ENCODE results near the gene TMEM207.
"Not testable (repeated sequence)": the region's sequence is repeated elsewhere in the genome, so short reads cannot be mapped to it uniquely, and the experiment has no call there.

Gene TMEM207

DNA sequence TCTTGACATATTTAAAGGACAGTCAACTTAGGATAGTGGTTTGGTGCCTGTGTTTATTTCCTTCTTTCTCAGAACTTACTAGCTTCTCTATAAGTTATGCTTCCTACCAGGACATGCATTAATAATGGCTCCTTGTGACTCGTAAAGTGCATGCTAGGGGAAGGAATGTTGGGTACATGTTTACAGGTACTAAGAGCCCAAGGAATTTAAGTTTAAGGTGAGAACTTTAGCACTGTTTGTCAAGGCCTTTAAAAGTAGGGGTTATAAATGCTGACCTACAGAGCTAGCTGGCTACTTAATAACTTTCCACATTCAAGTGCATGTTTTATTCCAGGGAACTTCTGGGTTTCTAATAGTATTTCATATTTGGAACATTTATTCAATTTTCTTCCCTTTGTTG is at the start of gene TMEM207:
TSS of gene TMEM207 (minus strand) at position 101 of the 400 bp plus-strand sequence. CDS start at position 9, 92 bp downstream.
- DNase-seq (ENCODE audit: low read depth), result no peak

DNA sequence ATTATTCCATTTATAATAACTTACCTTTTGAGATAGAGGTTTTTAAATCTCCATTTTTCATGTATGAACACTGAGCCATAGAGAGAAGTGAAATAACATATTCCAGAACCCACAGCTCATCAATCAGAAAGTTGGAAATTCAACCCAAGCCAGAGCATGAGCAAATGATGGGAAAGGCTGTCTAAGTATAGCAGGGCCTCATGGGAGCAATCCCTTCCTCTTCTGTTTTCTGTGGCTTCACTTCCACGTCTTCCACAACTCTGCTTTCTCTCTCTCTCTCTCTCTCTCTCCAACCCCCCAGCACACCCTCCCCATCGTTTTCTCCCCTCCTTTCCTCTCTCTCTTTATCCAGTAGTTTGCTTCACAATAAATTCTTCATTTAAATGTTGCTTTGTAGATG is 49.4 kb upstream of the TMEM207 start:
- no peak for DNase-seq (ENCODE audit: low read depth)

DNA sequence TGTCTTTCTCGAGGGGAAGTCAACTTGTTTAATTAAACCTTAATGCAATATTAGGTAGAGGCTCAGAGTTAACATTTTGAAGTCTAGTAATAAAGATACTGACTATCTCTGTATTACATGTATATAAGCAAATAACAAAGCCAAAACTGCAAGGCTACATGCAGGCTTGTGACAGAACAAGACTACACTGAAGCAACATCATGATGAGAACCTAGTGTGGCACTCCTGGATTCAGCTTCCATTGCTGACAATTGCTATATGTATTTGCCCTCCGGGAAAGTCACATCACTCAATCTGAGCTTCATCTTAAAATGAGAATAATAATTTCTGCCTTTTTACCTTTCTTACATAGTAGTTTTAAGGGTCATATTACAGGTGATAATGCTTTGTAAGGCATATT is 48.6 kb upstream of the TMEM207 start:
- no peak for DNase-seq (ENCODE audit: low read depth)

DNA sequence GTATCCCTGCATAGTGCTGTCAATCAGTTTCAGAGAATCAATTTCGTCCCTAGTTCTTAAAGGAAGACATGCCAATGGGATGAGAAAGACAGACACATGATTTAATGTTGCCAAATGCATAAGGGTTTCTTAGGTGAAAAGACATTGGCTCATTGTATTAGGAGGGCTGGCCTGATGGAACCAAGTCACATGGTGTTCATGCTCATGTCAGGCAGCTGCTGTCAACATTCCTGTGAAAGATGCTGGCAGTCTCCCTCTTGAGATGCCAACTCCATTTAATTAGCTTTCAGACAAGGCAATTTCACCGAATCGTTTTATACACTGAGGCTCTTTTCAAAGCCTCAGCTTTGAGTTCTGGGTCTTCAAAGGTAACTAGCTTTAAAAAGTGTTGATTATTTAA is 48.1 kb upstream of the TMEM207 start:
- DNase-seq (ENCODE audit: low read depth), result no peak

DNA sequence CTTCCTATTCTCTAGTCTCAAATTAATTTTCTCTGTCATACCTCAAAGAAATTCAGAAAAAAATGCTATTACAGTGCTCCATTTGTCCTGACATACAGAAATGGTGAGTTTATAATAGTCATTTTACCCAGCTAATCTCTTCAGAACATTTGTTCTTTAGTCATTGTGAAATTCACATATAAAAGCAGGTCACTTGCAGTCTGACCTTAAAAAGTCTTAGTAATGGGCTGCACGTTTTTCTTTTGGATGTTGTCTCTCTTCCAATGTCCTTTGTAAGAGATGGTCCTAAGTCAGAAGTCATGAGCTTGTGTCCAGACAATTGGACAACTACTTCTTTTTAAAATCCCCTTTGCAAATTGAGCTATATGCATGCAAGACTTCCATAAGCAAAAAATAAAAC is 47.2 kb upstream of the TMEM207 start:
- DNase-seq (ENCODE audit: low read depth), result no peak

DNA sequence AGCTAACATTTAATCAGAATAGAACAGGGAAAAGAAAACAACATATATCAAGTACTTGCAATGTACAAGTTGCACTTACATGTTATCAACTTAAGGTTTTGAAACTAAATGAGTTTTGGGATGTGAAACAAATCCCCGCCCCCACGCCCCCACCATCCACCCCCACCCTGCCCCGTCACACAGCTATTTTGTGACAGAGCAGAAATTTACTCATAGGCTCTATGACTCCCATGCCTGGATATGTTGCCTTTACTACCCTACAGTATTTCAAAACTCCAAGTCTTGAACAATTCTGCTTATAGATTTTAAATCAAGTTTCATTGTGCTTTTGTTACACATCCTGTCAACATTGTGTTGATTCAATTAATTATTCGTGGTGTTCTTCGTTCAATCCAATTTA is 46.1 kb upstream of the TMEM207 start:
- DNase-seq (ENCODE audit: low read depth), result no peak

DNA sequence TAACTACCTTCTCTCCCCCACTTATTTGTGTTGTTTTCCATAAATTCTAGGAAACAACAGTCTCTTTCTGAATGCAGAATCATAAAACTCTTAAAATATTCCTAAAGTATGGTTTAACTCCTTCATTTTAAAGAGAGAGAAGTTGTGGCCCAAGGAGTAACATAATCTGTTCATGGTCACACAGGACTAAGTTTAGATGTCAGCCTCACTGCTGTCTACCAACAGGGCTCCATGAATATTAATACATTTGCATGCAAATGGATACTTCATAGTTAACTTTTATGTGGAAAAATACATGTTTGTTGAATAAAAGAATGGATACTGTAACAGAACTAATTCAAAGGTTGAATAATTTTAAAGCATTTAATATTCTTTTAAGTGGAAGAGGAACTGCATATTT is 45.7 kb upstream of the TMEM207 start:
- DNase-seq (ENCODE audit: low read depth), result no peak

DNA sequence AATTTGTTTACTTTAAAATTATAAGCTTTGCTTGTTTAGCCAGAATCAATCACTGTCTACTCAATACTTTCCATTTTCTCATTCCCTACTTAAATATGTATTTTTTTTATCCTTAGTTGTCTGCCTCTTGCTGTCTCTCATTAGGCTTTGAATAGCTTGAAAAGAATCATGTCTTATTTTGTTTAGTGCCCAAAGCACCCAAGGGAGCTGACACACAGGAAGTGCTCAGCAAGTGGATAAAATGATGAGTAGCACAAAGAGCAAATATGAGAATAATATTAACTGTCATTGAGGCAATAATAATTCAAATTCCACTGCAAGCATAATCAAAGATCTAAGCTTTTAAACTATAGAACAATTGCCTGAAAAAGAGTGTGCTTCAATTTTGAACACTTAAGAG is 45.2 kb upstream of the TMEM207 start:
- no peak for DNase-seq (ENCODE audit: low read depth)

DNA sequence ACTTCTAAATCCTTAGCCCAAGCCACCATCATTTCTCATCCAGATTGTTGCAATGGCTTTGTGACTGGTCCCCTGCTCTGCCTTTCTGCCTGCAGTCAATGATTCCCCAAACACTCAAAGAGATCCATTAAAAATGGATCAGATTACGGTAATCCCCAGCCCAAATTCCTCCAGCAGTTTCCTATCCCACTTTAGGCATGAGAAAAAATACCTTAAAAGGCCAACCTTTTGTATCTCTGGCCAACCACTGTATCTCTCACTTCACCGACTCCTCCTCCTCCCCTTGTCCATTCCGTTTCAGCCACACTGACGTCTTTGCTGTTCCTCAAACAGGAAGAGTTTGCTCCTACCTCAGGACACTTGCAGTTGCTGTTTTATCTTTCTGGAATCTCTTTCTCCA is 43.3 kb upstream of the TMEM207 start:
- no peak for DNase-seq (ENCODE audit: low read depth)

DNA sequence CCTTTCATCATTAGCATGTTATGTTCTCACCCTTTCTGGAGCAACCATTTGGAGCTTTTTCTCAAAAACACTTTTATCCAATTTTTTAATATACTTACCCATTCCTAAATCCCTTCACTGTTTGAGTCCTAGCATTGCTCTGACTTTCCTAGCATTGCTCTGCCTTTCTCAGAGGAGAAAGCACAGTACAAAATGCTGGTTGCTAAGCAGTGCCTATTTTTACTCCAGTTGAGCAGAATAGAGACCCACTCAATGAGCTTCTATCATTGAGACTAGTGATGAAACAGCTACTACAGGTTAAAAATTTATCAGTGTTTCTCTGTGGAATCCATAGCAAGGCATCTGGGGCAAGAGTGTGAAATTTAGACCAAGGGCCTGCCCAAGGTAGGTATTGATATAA is 42.4 kb upstream of the TMEM207 start:
- no peak for DNase-seq (ENCODE audit: low read depth)

DNA sequence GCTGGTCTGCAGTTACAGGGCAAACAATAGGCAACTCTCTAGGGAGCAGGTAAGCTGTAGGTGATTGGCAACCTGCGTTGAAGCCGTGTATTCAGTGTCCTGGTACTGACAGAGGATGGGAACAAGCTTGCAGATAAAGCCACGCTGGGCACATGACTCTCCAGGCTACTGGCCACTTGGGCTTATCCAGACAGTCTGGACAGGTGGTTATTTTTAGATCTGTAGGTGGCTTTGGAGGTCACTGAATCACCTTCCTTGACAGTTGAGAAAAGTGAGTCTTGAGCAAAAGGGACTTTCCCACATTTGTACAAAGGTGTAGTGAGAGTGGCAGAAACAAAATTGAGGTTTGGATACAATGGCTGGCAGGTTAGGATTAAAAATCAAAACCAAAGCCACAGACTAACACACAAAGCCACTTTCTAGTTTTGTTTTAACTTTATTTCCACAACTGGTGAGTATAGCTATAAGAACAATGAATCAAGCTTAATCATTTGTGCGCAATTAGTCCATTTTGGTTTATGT is 41.9 kb upstream of the TMEM207 start:
- no peak for DNase-seq (ENCODE audit: low read depth)

DNA sequence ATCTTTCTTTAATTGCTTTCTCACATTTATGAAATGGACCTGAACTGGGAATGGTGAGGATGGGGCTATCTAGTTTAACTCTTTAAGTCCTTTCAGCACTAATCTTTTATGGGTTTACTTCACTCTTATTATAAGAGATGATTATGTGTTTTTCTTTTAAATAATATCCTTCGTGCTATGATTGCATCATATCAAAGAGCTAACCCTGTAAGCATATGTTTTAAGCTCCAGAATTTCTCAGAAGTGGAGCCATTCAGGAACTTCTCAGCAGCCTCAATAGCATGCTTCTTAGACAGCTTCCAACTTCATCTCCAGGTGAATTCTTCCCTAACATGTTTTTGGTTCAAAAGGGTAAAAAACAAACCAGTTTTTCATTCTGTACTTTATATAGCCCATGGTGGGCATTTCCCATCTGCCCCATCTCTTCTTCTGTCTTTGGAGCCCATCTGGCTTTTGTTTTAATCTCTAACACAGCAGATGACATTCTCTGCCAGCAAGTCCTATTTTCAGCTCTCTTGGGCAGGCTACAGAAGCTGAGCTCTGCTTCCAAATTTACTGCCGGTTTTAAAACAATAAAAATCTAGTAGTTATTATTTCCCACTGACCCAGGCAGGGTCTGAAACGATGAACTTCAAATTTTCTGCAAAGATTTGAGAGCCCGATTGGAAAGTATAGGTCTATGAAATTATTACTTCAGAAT is 37.4 kb upstream of the TMEM207 start:
- DNase-seq (ENCODE audit: low read depth), result no peak

DNA sequence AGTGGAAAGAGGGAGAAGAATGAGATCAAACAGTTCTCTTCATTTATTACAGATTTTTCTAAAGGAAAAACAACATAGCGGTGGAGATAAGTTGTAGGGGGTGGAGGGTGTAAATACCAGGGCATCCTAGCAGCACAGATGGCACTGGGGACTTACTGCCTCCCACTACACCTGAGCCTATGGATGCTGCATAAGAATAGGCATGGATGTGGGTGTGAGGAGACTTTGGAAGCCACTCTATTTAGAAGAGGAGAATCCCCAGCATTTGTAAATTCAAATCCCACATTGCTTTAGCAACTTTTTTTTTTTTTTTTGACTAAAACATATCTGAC is 36.8 kb upstream of the TMEM207 start:
- no peak for DNase-seq (ENCODE audit: low read depth)

DNA sequence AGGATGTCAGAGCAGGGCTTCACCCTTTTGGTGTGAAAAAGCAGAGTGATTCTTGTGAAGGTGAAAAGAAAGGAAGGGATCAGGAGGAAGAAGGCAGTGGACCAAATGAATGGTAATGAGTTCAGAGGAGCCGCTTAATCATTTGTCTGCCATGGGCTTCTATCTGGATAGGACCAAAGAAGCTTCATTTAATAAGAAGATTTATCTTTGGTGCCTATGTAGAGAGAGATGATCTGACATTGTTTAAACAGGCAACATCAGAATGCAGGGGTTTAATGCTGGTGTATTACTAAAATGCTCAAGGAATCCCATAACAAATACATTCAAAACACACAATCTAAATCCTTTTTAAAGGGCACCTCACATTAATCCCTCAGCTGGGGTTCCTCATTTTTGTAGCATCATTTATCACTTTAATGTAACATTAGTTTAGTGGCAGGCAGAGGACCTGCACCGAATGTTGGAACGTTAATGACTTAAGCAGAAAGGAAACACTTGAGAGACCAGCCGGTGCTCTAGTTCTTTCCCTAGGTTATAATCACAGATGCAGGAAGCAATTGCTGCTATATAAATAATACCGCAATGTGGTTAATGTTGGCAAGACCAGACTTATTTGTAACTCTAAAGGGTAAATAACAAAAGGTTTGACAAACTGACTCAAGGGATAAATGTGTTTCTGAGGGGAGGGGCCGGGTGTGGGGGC is 36.3 kb upstream of the TMEM207 start:
- no peak for DNase-seq (ENCODE audit: low read depth)

DNA sequence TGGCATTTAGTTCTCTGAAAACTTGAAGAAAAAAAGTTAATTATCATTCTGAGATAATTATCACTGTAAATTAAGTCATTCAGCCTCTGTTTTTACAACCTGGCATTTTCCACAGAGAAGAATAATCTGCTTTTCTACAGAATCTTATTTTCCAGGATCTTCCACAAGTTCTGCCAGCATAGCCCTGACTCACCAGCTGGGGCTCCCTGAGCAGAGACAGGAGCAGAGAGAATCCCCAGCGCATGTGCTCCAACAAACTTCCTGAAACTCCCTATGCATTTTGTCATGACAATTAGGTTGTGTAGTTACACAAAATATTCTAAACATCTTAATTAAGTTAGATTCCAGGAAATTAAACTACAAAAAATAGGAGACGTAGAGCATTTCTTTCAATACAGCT is 32.1 kb upstream of the TMEM207 start:
- no peak for DNase-seq (ENCODE audit: low read depth)

DNA sequence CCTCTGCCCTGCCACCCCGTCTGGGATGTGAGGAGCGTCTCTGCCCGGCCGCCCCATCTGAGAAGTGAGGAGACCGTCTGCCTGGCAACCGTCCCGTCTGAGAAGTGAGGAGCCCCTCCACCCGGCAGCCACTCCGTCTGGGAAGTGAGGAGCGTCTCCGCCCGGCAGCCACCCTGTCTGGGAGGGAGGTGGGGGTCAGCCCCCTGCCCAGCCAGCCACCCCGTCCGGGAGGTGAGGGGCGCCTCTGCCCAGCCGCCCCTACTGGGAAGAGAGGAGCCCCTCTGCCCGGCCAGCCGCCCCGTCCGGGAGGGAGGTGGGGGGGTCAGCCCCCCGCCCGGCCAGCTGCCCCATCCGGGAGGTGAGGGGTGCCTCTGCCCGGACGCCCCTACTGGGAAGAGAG is 23.6 kb upstream of the TMEM207 start:
- DNase-seq (ENCODE audit: low read depth), result not testable (repeated sequence)

DNA sequence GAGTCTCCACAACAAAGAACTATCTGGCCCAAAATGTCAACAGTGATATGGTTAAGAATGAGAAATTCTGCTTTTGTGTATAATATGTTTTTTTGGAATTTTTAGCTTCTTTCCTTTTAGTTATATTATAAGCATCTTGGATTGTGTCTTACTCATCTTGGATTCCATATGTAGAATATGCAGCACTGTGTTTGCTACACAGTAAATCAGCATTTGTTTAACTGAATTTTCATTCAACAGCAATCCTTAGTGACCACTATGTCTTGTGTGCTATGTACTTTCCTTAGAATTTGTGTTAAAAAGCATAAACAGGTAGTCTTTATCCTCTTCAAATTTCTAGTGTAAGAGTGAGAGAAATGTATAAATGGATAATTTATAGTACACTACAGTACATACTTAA is 18.2 kb upstream of the TMEM207 start:
- DNase-seq (ENCODE audit: low read depth), result no peak

DNA sequence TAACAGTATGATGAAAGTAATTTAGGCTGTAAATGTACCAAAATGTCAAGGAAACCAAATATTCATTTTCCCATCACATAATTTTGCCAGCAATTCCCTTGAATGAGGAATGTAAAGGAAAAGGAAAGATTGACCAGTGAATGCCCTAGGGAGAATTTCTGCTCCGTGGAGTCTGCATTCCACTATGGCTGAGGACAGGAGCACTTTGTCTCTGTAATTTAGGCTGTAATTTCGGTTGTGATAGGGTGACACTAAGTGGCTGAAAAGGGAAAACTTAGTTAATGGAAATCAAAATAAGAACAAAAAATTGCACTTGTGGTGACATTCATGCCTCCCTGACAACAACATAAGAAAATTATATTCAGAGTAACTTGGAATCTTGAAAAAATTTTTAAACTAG is 8.3 kb upstream of the TMEM207 start:
- DNase-seq (ENCODE audit: low read depth), result no peak

DNA sequence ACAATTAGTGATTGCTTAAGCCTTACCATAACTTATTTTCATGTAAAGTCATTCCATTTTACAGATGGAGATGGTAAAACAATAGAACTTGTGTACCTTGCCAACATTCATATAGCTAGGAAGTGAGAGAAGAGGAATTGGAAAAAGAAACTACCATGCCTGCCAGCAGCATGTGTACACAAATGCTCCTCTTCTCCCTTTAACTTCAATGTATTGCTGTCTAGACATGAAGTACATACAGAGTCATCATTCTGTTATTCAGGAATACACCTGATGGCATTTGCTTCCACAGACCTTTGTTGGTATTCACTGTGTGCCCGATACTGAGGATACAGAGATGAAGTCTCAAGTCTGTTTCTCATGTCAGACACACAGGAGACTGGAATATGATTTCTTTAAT is 7.1 kb upstream of the TMEM207 start:
- no peak for DNase-seq (ENCODE audit: low read depth)

DNA sequence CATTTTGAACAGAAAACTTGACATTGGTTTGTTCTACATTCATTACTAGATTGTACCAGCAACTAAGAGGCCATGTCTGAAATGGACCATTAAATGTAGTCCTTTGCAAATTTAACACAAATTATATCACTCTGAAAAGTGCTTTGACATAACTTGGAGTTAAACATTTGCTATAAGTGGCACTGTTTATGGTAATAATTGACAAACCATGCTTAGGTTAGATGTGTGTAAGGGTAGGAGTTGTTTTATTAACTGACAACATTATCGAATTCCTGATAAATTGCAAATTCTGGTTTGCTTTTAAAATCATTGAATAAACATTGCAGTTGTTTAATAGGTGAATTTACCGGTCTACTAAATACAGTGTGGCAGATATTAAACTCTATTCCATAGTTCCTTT is 6.1 kb upstream of the TMEM207 start:
- DNase-seq (ENCODE audit: low read depth), result no peak

DNA sequence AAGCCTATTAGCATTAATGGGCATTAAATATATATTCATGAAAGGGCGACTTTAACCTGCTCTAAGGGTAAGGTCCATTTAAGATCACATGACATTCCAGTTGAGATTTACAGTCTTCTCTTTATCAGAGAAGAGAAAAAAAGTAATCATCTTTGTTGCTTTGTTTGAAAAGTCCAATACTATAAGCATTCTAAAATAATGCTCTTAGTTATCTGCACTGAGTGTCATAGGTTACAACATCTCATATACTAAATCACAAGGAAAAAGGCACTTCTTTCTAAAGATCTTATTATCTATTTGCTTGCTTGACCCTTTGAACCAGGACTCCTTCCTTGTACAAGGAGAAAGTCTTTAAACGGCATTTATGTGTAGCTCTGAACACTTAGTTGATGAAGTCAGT is 1.4 kb downstream of the TMEM207 start:
- DNase-seq (ENCODE audit: low read depth), result no peak

DNA sequence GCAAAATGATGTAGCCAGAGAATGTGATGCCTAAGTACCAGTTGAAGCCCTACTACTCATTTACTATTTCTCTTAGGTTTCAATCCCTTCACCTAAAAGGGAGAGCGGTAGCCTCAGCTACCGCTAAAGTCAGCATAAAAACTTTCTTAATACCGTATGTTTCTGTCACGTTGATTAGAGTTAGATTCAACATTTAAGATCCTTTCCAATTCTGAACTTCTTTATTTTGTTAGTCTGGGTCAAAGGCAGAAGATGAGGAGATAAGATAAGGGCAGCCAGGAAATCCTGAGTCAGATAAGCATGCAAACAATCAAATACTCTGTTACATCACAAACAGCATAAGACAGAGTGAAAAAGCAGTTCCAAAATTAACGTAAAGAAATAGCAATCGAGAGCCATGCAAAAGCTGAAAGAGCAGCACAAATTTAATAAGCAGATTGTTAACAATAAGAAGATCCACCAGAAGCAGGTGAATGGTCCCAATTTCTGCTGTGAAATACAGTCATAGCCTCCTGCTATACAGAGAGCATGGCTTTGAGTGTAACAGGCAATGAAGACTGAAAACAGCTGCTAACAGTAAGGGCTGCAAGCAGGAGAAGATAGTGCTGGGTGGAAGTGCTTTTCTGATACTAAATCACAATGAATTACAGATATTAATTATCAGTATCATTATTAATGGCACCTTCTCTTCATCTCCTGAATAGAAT is 3.0 kb downstream of the TMEM207 start:
- no peak for DNase-seq (ENCODE audit: low read depth)

DNA sequence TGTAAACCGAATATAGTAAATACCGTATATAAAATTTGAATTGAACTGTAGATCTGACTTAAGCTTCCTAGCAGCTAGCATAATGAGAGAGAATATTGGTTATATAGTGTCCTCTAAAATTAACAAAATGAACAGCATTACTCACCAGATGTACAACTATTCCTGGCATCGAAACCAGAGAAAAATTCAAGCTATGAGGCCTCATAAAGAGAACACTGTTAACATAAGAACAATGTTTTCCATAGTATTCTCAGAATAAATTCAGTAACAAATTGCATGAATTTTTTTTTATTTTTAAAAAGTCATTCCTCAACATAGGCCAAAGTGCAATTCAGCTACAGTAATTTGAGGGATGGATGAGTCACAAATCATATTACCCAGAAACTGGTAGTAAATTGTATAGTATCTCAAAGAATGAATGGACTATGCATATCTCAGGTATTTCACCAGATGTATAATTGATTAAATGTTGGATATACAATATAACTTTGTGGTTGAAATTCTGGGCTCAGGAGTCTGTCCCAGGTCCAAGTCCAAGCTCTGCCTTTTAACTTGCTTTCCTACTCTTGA is 5.0 kb downstream of the TMEM207 start:
- DNase-seq (ENCODE audit: low read depth), result no peak
